ENCODE measurements around the gene GYG2.
A peak's percentile ranks its signal among the peaks of the same experiment; 100 is the strongest.
"Not testable (repeated sequence)": the region's sequence is repeated elsewhere in the genome, so short reads cannot be mapped to it uniquely, and the experiment has no call there.

The GYG2 gene

GRCh38 chrX:2901367-2902036, 72.8 kb downstream of the GYG2 start:
- no peak for DNase-seq (ENCODE audit: low read depth in 2 of 3, low spot score in 1 of 3)

GRCh38 chrX:2902841-2903240, 74.1 kb downstream of the GYG2 start:
- DNase-seq (ENCODE audit: low read depth in 2 of 3, low spot score in 1 of 3), result no peak

GRCh38 chrX:2903366-2903765, 74.6 kb downstream of the GYG2 start:
- DNase-seq (ENCODE audit: low read depth in 2 of 3, low spot score in 1 of 3), result no peak

- DNase-seq (ENCODE audit: low read depth in 2 of 3, low spot score in 1 of 3), result no peak
Measured at GRCh38 chrX:2907295-2907694, 78.6 kb downstream of the GYG2 start.

GRCh38 chrX:2908125-2908685, 79.5 kb downstream of the GYG2 start:
- no peak for DNase-seq (ENCODE audit: low read depth in 2 of 3, low spot score in 1 of 3)

- DNase-seq (ENCODE audit: low read depth in 2 of 3, low spot score in 1 of 3), result no peak
Measured at GRCh38 chrX:2910109-2910508, 81.4 kb downstream of the GYG2 start.

GRCh38 chrX:2913118-2913517, 84.4 kb downstream of the GYG2 start:
- no peak for DNase-seq (ENCODE audit: low read depth in 2 of 3, low spot score in 1 of 3)

GRCh38 chrX:2917767-2918166, 89.0 kb downstream of the GYG2 start:
- no peak for DNase-seq (ENCODE audit: low read depth in 2 of 3, low spot score in 1 of 3)

GRCh38 chrX:2921193-2921592, 92.5 kb downstream of the GYG2 start:
- DNase-seq (ENCODE audit: low read depth in 2 of 3, low spot score in 1 of 3), result no peak

- DNase-seq (ENCODE audit: low read depth in 2 of 3, low spot score in 1 of 3), result no peak
Measured at GRCh38 chrX:2921750-2922149, 93.0 kb downstream of the GYG2 start.

GRCh38 chrX:2924151-2924550, 95.4 kb downstream of the GYG2 start:
- no peak for DNase-seq (ENCODE audit: low read depth in 2 of 3, low spot score in 1 of 3)

GRCh38 chrX:2926255-2926654, 97.5 kb downstream of the GYG2 start:
- DNase-seq (ENCODE audit: low read depth in 2 of 3, low spot score in 1 of 3), result not testable (repeated sequence)

- DNase-seq (ENCODE audit: low read depth in 2 of 3, low spot score in 1 of 3), result no peak
Measured at GRCh38 chrX:2926664-2927275, 98.0 kb downstream of the GYG2 start.

- DNase-seq (ENCODE audit: low read depth in 2 of 3, low spot score in 1 of 3), result no peak
Measured at GRCh38 chrX:2928191-2928582, 99.5 kb downstream of the GYG2 start.

GRCh38 chrX:2928583-2929434, 100.1 kb downstream of the GYG2 start, which contains the start of gene ARSD:
Gene ARSD (minus strand): TSS chrX:2929339. CDS start chrX:2929275, 64 bp downstream.
- DNase-seq (ENCODE audit: low read depth in 2 of 3, low spot score in 1 of 3), result peak in 2 of 3 donors; percentile 4 to 23

GRCh38 chrX:2931155-2931554, 102.4 kb downstream of the GYG2 start:
- no peak for DNase-seq (ENCODE audit: low read depth in 2 of 3, low spot score in 1 of 3)

- no peak for DNase-seq (ENCODE audit: low read depth in 2 of 3, low spot score in 1 of 3)
Measured at GRCh38 chrX:2931612-2932011, 102.9 kb downstream of the GYG2 start.

Data from stimulated activated CD4-positive, alpha-beta T cell treated with anti-CD3 and anti-CD28 coated beads, Interleukin-12 subunit alpha, Interleukin-12 subunit beta, amount 100 ng/mL, for 48 hours (primary cell).